ENCODE results near the gene DVL1. TPM values are rescaled to one million over a fixed set of nuclear protein-coding genes. Genes with fewer than 3 reads are reported as not detected.
A peak's percentile ranks its signal among the peaks of the same experiment; 100 is the strongest.

The DVL1 gene
- polyA plus RNA-seq, 3 donors, result 0.41 to 29.8 (median 0.55) TPM

GRCh38 chr1:1354271-1355247, 5.3 kb upstream of the DVL1 start:
- Histone ChIP-seq H3K9ac (ENCODE audit: insufficient read depth, low read length, poor library complexity, severe bottlenecking) (no peak overlapping the region), H3K9me3 (replicated peaks in 1 of 2; ENCODE audit: control insufficient read depth in 1 of 2, insufficient read depth in 1 of 2, low read length in 2 of 2) (no peaks in the 10 kb centered on the region), H3K4me1 (ENCODE audit: control insufficient read depth in 1 of 2, insufficient read depth in 2 of 2, low read length in 2 of 2) (no peaks in the 10 kb centered on the region), H4K20me1 (ENCODE audit: insufficient read depth, low read length) (peaks cover 2% of the 10 kb centered on the region), H2AFZ (ENCODE audit: insufficient read depth, low read depth, low read length, poor library complexity, severe bottlenecking) (no peak overlapping the region), H3K27me3 (ENCODE audit: control insufficient read depth in 2 of 2, insufficient read depth in 2 of 2, low read length in 2 of 2) (peaks cover 11 to 66% of the 10 kb centered on the region in 2 donors), H3K79me2 (ENCODE audit: insufficient read depth, low read length) (no peaks in the 10 kb centered on the region), H3K27ac (ENCODE audit: low read depth in 1 of 2, low read length in 2 of 2) (no peak overlapping the region), H3K4me2 (replicated peaks; ENCODE audit: extremely low read depth, low read length, poor library complexity, severe bottlenecking) (peak overlapping the region; percentile 15), H3K36me3 (replicated peaks in 1 of 2; ENCODE audit: control insufficient read depth in 1 of 2, insufficient read depth in 2 of 2, low read length in 2 of 2) (no peaks in the 10 kb centered on the region), H3K4me3 (replicated peaks in 1 of 3; ENCODE audit: low read depth in 2 of 3, low read length in 3 of 3) (no peak overlapping the region)
- Mint-ChIP-seq H3K27ac (peak overlapping the region in 1 of 7 donors; percentile 57), H3K4me3 (peak overlapping the region; percentile 24 to 73), H3K9me3 (peaks cover 0 to 10% (median 5%) of the 10 kb centered on the region in 7 donors), H3K36me3 (peaks cover 0 to 6% of the 10 kb centered on the region in 2 donors), H3K4me1 (peaks cover 4% of the 10 kb centered on the region), H3K27me3 (ENCODE audit: low read depth in 3 of 3) (peaks cover 54 to 83% (median 65%) of the 10 kb centered on the region in 3 donors)
- TF ChIP-seq CTCF (IDR thresholded peaks at IDR 0.05), result no peak
- DNase-seq, result no peak
- WGBS (ENCODE audit: insufficient coverage), result 16% methylated on average over 106 of the region's 116 CpGs
- intact Hi-C loops (cut with micrococcal nuclease), result no loop called here

- Mint-ChIP-seq H3K4me3 (peak overlapping the region in 1 of 2 donors; percentile 73), H3K36me3 (peaks cover 0 to 6% of the 10 kb centered on the region in 2 donors), H3K4me1 (peaks cover 4% of the 10 kb centered on the region), H3K27me3 (ENCODE audit: low read depth in 3 of 3) (peaks cover 46 to 73% (median 56%) of the 10 kb centered on the region in 3 donors), H3K27ac (no peak overlapping the region), H3K9me3 (peaks cover 0 to 10% (median 5%) of the 10 kb centered on the region in 7 donors)
- Histone ChIP-seq H3K4me1 (ENCODE audit: control insufficient read depth in 1 of 2, insufficient read depth in 2 of 2, low read length in 2 of 2) (peaks cover 0 to 2% of the 10 kb centered on the region in 2 donors), H3K36me3 (replicated peaks in 1 of 2; ENCODE audit: control insufficient read depth in 1 of 2, insufficient read depth in 2 of 2, low read length in 2 of 2) (no peaks in the 10 kb centered on the region), H3K79me2 (ENCODE audit: insufficient read depth, low read length) (no peaks in the 10 kb centered on the region), H3K9ac (ENCODE audit: insufficient read depth, low read length, poor library complexity, severe bottlenecking) (no peak overlapping the region), H3K27me3 (ENCODE audit: control insufficient read depth in 2 of 2, insufficient read depth in 2 of 2, low read length in 2 of 2) (peaks cover 11 to 56% of the 10 kb centered on the region in 2 donors), H4K20me1 (ENCODE audit: insufficient read depth, low read length) (peaks cover 2% of the 10 kb centered on the region), H3K9me3 (replicated peaks in 1 of 2; ENCODE audit: control insufficient read depth in 1 of 2, insufficient read depth in 1 of 2, low read length in 2 of 2) (no peaks in the 10 kb centered on the region), H3K4me2 (replicated peaks; ENCODE audit: extremely low read depth, low read length, poor library complexity, severe bottlenecking) (no peak overlapping the region), H3K27ac (ENCODE audit: low read depth in 1 of 2, low read length in 2 of 2) (no peak overlapping the region), H2AFZ (ENCODE audit: insufficient read depth, low read depth, low read length, poor library complexity, severe bottlenecking) (no peak overlapping the region), H3K4me3 (replicated peaks in 1 of 3; ENCODE audit: low read depth in 2 of 3, low read length in 3 of 3) (no peak overlapping the region)
- WGBS (ENCODE audit: insufficient coverage), result 26% methylated on average over 14 of the region's 28 CpGs
- no peak for TF ChIP-seq CTCF (IDR thresholded peaks at IDR 0.05)
- intact Hi-C loops (cut with micrococcal nuclease), result no loop called here
- DNase-seq, result no peak
These were observed 4.4 kb upstream of the DVL1 start for GRCh38 chr1:1353389-1354151.

All from CD14-positive monocyte (primary cell).